IPS-15b (cell line): ENCODE measurements around the gene ULBP1.
"Not testable (repeated sequence)": the region's sequence is repeated elsewhere in the genome, so short reads cannot be mapped to it uniquely, and the experiment has no call there.

Experiments used
- H3K27me3 ChIP-seq: one replicate; pipeline ENCODE4 v1.6.1; 2013; ENCODE audit warnings: low read length; ENCODE audit not compliant: control insufficient read depth, insufficient read depth
- H3K36me3 ChIP-seq: one replicate; pipeline ENCODE4 v1.6.1; 2013; ENCODE audit warnings: low read length; ENCODE audit not compliant: control insufficient read depth, insufficient read depth
- H3K4me1 ChIP-seq: one replicate; pipeline ENCODE4 v1.6.1; 2013; ENCODE audit warnings: mild to moderate bottlenecking, low read length; ENCODE audit not compliant: control insufficient read depth, insufficient read depth
- H3K4me3 ChIP-seq: one replicate; pipeline ENCODE4 v1.5.1; 2013; ENCODE audit warnings: low read depth, low read length
- H3K9ac ChIP-seq: one replicate; pipeline ENCODE4 v1.6.1; 2013; ENCODE audit warnings: low read depth, mild to moderate bottlenecking, low read length
- H3K9me3 ChIP-seq: one replicate; pipeline ENCODE4 v1.6.1; 2013; ENCODE audit warnings: mild to moderate bottlenecking, low read length; ENCODE audit not compliant: control insufficient read depth, insufficient read depth

Gene ULBP1

GRCh38 chr6:149924206-149924932, 39.4 kb upstream of the ULBP1 start:
- Histone ChIP-seq H3K27me3 (peaks cover 80% of the 10 kb centered on the region), H3K4me3 (peak overlapping the region; percentile 71), H3K4me1 (no peaks in the 10 kb centered on the region), H3K9me3 (no peaks in the 10 kb centered on the region), H3K9ac (no peak overlapping the region), H3K36me3 (no peaks in the 10 kb centered on the region)

GRCh38 chr6:149924933-149925252, 38.9 kb upstream of the ULBP1 start:
- Histone ChIP-seq H3K4me1 (no peaks in the 10 kb centered on the region), H3K9ac (no peak overlapping the region), H3K36me3 (no peaks in the 10 kb centered on the region), H3K9me3 (no peaks in the 10 kb centered on the region), H3K27me3 (peaks cover 80% of the 10 kb centered on the region), H3K4me3 (peak overlapping the region; percentile 71)

GRCh38 chr6:149925253-149925973, 38.3 kb upstream of the ULBP1 start:
- Histone ChIP-seq H3K36me3 (no peaks in the 10 kb centered on the region), H3K9me3 (no peaks in the 10 kb centered on the region), H3K4me1 (no peaks in the 10 kb centered on the region), H3K4me3 (peak overlapping the region; percentile 71), H3K9ac (no peak overlapping the region), H3K27me3 (peaks cover 78% of the 10 kb centered on the region)

- no peaks in the 10 kb centered on the region for H3K4me1 ChIP-seq
- H3K27me3 ChIP-seq: peaks cover 77% of the 10 kb centered on the region
- H3K4me3 ChIP-seq: peak overlapping the region; percentile 71
- no peaks in the 10 kb centered on the region for H3K36me3 ChIP-seq
- H3K9ac ChIP-seq: no peak overlapping the region
- no peaks in the 10 kb centered on the region for H3K9me3 ChIP-seq
These were observed 37.6 kb upstream of the ULBP1 start for GRCh38 chr6:149925974-149926777.

- H3K4me1 ChIP-seq, H3K4me3 ChIP-seq, H3K9me3 ChIP-seq, H3K9ac ChIP-seq, H3K36me3 ChIP-seq: not testable (repeated sequence)
- peaks cover 76% of the 10 kb centered on the region for H3K27me3 ChIP-seq
These were observed 36.7 kb upstream of the ULBP1 start for GRCh38 chr6:149927025-149927424.

- peaks cover 69% of the 10 kb centered on the region for H3K27me3 ChIP-seq
- no peaks in the 10 kb centered on the region for H3K36me3 ChIP-seq
- no peak overlapping the region for H3K9ac ChIP-seq
- no peaks in the 10 kb centered on the region for H3K9me3 ChIP-seq
- H3K4me1 ChIP-seq: no peaks in the 10 kb centered on the region
- H3K4me3 ChIP-seq: no peak overlapping the region
These were observed 34.3 kb upstream of the ULBP1 start for GRCh38 chr6:149929422-149929821.

- Histone ChIP-seq H3K36me3 (no peaks in the 10 kb centered on the region), H3K9me3 (no peaks in the 10 kb centered on the region), H3K4me3 (no peak overlapping the region), H3K4me1 (no peaks in the 10 kb centered on the region), H3K27me3 (peaks cover 70% of the 10 kb centered on the region), H3K9ac (no peak overlapping the region)
These were observed 32.2 kb upstream of the ULBP1 start for GRCh38 chr6:149931501-149931900.

- Histone ChIP-seq H3K36me3 (no peaks in the 10 kb centered on the region), H3K9ac (no peak overlapping the region), H3K4me1 (no peaks in the 10 kb centered on the region), H3K4me3 (no peak overlapping the region), H3K9me3 (no peaks in the 10 kb centered on the region), H3K27me3 (peaks cover 81% of the 10 kb centered on the region)
These were observed 30.7 kb upstream of the ULBP1 start for GRCh38 chr6:149933036-149933435.

GRCh38 chr6:149933461-149933860, 30.3 kb upstream of the ULBP1 start:
- Histone ChIP-seq H3K9me3 (no peaks in the 10 kb centered on the region), H3K27me3 (peaks cover 84% of the 10 kb centered on the region), H3K4me1 (no peaks in the 10 kb centered on the region), H3K36me3 (no peaks in the 10 kb centered on the region), H3K4me3 (no peak overlapping the region), H3K9ac (no peak overlapping the region)

- H3K36me3 ChIP-seq: no peaks in the 10 kb centered on the region
- no peak overlapping the region for H3K9ac ChIP-seq
- H3K4me1 ChIP-seq: no peaks in the 10 kb centered on the region
- H3K9me3 ChIP-seq: no peaks in the 10 kb centered on the region
- H3K4me3 ChIP-seq: no peak overlapping the region
- H3K27me3 ChIP-seq: peaks cover 87% of the 10 kb centered on the region
These were observed 29.2 kb upstream of the ULBP1 start for GRCh38 chr6:149934249-149935156.

GRCh38 chr6:149935246-149935645, 28.5 kb upstream of the ULBP1 start:
- no peak overlapping the region for H3K4me3 ChIP-seq
- no peaks in the 10 kb centered on the region for H3K4me1 ChIP-seq
- H3K36me3 ChIP-seq: no peaks in the 10 kb centered on the region
- H3K9ac ChIP-seq: no peak overlapping the region
- H3K27me3 ChIP-seq: peaks cover 88% of the 10 kb centered on the region
- H3K9me3 ChIP-seq: no peaks in the 10 kb centered on the region
